Mammary epithelial cell (primary cell): ENCODE results near the gene NRG2.

Source experiments
- EZH2 ChIP-seq: IDR thresholded peaks from 2 replicates; pipeline ENCODE4 v1.6.1; 2012; ENCODE audit warnings: low read length, inconsistent platforms, borderline replicate concordance
- TF ChIP-seq, protein P1 (sequence below), 2 donors: IDR thresholded peaks in 1 of 2; conservative IDR thresholded peaks in 1 of 2; 2 replicates each; pipeline ENCODE4 v1.5.1; 2011 to 2012; ENCODE audit warnings: inconsistent platforms in 2 of 2, low read length in 2 of 2, mild to moderate bottlenecking in 2 of 2, control low read depth in 1 of 2, low read depth in 1 of 2; ENCODE audit not compliant: insufficient read depth in 1 of 2; ENCODE audit errors: extremely low read depth in 1 of 2

DNA sequence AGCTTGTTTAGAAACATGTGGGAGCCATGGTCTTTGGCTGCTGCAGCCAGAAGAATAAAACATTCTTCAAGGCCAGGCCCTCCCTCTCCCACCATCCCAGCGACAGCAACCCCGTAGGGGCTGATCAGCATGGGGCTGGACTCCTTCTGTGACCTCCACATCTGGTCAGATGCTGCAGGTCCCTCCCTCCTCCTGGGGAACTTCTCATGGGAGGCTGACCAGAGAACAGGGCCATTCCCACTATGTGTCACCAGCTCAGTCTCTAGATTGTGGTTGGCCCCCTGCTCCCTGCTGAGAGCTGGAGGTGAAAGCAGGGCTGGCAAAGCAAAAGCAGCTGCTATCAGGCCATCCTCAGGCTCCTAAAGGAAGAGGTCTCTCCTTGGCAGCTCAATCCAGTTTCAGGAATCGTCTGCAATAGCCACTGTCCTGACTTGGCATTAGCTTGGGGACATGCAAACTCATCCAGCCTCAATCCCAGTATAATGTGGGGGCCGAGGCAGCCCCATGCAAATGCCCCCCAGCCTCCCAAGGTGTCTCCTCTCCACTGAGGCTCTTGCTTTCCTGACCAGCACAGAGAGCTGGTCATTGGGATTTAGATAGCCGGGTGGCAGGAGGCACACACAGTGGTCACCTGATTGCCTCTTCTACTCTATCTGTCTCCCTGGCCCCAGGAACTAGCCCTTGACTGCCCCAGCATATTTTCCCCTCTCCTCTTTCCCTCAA lies 81.5 kb downstream of the NRG2 start:
- TF ChIP-seq, protein P1, sequence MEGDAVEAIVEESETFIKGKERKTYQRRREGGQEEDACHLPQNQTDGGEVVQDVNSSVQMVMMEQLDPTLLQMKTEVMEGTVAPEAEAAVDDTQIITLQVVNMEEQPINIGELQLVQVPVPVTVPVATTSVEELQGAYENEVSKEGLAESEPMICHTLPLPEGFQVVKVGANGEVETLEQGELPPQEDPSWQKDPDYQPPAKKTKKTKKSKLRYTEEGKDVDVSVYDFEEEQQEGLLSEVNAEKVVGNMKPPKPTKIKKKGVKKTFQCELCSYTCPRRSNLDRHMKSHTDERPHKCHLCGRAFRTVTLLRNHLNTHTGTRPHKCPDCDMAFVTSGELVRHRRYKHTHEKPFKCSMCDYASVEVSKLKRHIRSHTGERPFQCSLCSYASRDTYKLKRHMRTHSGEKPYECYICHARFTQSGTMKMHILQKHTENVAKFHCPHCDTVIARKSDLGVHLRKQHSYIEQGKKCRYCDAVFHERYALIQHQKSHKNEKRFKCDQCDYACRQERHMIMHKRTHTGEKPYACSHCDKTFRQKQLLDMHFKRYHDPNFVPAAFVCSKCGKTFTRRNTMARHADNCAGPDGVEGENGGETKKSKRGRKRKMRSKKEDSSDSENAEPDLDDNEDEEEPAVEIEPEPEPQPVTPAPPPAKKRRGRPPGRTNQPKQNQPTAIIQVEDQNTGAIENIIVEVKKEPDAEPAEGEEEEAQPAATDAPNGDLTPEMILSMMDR (conservative IDR thresholded peaks at IDR 0.05 in 1 of 2, IDR thresholded peaks at IDR 0.05 in 1 of 2; ENCODE audit: extremely low read depth in 1 of 2, insufficient read depth in 1 of 2, low read depth in 1 of 2, low read length in 2 of 2): no peak
- TF ChIP-seq EZH2: no peak
